Astrocyte (in vitro differentiated cells and primary cell): ENCODE data around the gene CSNK1A1L. TPM values are rescaled to one million over a fixed set of nuclear protein-coding genes. Genes with fewer than 3 reads are reported as not detected.
A peak's percentile ranks its signal among the peaks of the same experiment; 100 is the strongest.

Experiments
- DNase-seq: peaks from one replicate; pipeline ENCODE4 v3.0.0-alpha.2; 2010; ENCODE audit warnings: low read depth
- FAIRE-seq: peaks from 2 replicates; lab custom pipeline; 2011; peaks lifted over from hg19 to GRCh38; lab: Jason Lieb, UNC
- H2AFZ ChIP-seq: 2 replicates; pipeline ENCODE4 v1.6.0; 2012; ENCODE audit warnings: low read depth, low read length, inconsistent platforms
- H3K27ac ChIP-seq: 2 replicates; pipeline ENCODE4 v1.5.1; 2011; ENCODE audit warnings: low read depth, low read length, inconsistent platforms
- H3K27me3 ChIP-seq: 2 replicates; pipeline ENCODE4 v1.6.0; 2011; ENCODE audit warnings: low read length, inconsistent platforms; ENCODE audit not compliant: insufficient read depth
- H3K36me3 ChIP-seq: 2 replicates; pipeline ENCODE4 v1.5.1; 2011; ENCODE audit warnings: low read length, inconsistent platforms; ENCODE audit not compliant: insufficient read depth
- H3K4me1 ChIP-seq: 2 replicates; pipeline ENCODE4 v1.5.1; 2011; ENCODE audit warnings: low read length, inconsistent platforms; ENCODE audit not compliant: insufficient read depth
- H3K4me2 ChIP-seq: 2 replicates; pipeline ENCODE4 v1.6.0; 2012; ENCODE audit warnings: low read length, inconsistent platforms
- H3K4me3 ChIP-seq: 2 replicates; pipeline ENCODE4 v1.5.1; 2011; ENCODE audit warnings: low read depth, mild to moderate bottlenecking, low read length, inconsistent platforms; ENCODE audit not compliant: insufficient read depth
- H3K79me2 ChIP-seq: 2 replicates; pipeline ENCODE4 v1.6.0; 2012; ENCODE audit warnings: mild to moderate bottlenecking, low read length, inconsistent platforms; ENCODE audit not compliant: insufficient read depth
- H3K9ac ChIP-seq: 2 replicates; pipeline ENCODE4 v1.6.0; 2012; ENCODE audit warnings: mild to moderate bottlenecking, low read length, inconsistent platforms
- H3K9me3 ChIP-seq: 2 replicates; pipeline ENCODE4 v1.5.1; 2012; ENCODE audit warnings: low read depth, mild to moderate bottlenecking, low read length, inconsistent platforms; ENCODE audit not compliant: insufficient read depth
- H4K20me1 ChIP-seq: 2 replicates; pipeline ENCODE4 v1.6.0; 2012; ENCODE audit warnings: low read length, inconsistent platforms; ENCODE audit not compliant: insufficient read depth
- H3K27ac Mint-ChIP-seq: one replicate; pipeline ENCODE4 v1.8.0; 2021; ENCODE audit warnings: mild to moderate bottlenecking, mixed read lengths; ENCODE audit not compliant: unreplicated experiment
- H3K27me3 Mint-ChIP-seq: one replicate; pipeline ENCODE4 v1.8.0; 2021; ENCODE audit warnings: low read depth, mixed read lengths; ENCODE audit not compliant: unreplicated experiment
- H3K36me3 Mint-ChIP-seq: one replicate; pipeline ENCODE4 v1.8.0; 2021; ENCODE audit warnings: low read depth, mixed read lengths; ENCODE audit not compliant: unreplicated experiment
- H3K4me1 Mint-ChIP-seq: one replicate; pipeline ENCODE4 v1.8.0; 2021; ENCODE audit warnings: low read depth, mixed read lengths; ENCODE audit not compliant: unreplicated experiment
- H3K4me3 Mint-ChIP-seq: one replicate; pipeline ENCODE4 v1.8.0; 2021; ENCODE audit warnings: mild to moderate bottlenecking, moderate library complexity, mixed read lengths; ENCODE audit not compliant: unreplicated experiment
- H3K9me3 Mint-ChIP-seq: one replicate; pipeline ENCODE4 v1.8.0; 2021; ENCODE audit warnings: mild to moderate bottlenecking, mixed read lengths; ENCODE audit not compliant: unreplicated experiment
- CTCF ChIP-seq: IDR thresholded peaks from 2 replicates; pipeline ENCODE4 v1.5.1; 2011; ENCODE audit warnings: low read depth, mild to moderate bottlenecking, inconsistent platforms, low read length, moderate library complexity; ENCODE audit not compliant: insufficient read depth
- EZH2 ChIP-seq: IDR thresholded peaks from 2 replicates; pipeline ENCODE4 v1.6.1; 2012; ENCODE audit warnings: mild to moderate bottlenecking, low read length, inconsistent platforms; ENCODE audit not compliant: insufficient read depth
- total RNA-seq: library from RNA; stranded (reverse); gene quantifications from 2 replicates; pipeline ENCODE4 v1.2.1, GENCODE V29; 2021

CSNK1A1L gene
- total RNA-seq, 1 donor from 2014 or later, result not detected

GRCh38 chr13:37134411-37135041 lies 29.1 kb upstream of the CSNK1A1L start:
- no peaks in the 10 kb centered on the region for H3K36me3 Mint-ChIP-seq
- Histone ChIP-seq H3K36me3 (no peaks in the 10 kb centered on the region), H3K79me2 (no peaks in the 10 kb centered on the region), H3K9me3 (no peaks in the 10 kb centered on the region), H3K9ac (peak overlapping the region; percentile 77), H3K4me1 (peaks cover 15% of the 10 kb centered on the region), H3K4me2 (peak overlapping the region; percentile 53), H4K20me1 (no peaks in the 10 kb centered on the region), H2AFZ (no peak overlapping the region), H3K4me3 (no peak overlapping the region), H3K27ac (peak overlapping the region; percentile 88), H3K27me3 (no peaks in the 10 kb centered on the region)
- DNase-seq (peak; percentile 96), FAIRE-seq (peak; percentile 91)
- no peak for TF ChIP-seq CTCF
- no peak for TF ChIP-seq EZH2
- H3K9me3 Mint-ChIP-seq, result peaks cover 7% of the 10 kb centered on the region
- H3K4me1 Mint-ChIP-seq, result peaks cover 34% of the 10 kb centered on the region
- H3K27ac Mint-ChIP-seq, result peak overlapping the region; percentile 60
- peak overlapping the region; percentile 5 for H3K4me3 Mint-ChIP-seq
- no peaks in the 10 kb centered on the region for H3K27me3 Mint-ChIP-seq

GRCh38 chr13:37132211-37132610 lies 26.7 kb upstream of the CSNK1A1L start:
- TF ChIP-seq EZH2 (no peak), CTCF (no peak)
- peak; percentile 13 for FAIRE-seq

GRCh38 chr13:37131092-37131491 lies 25.6 kb upstream of the CSNK1A1L start:
- H3K4me1 ChIP-seq, result peaks cover 28% of the 10 kb centered on the region
- FAIRE-seq (no peak), DNase-seq (no peak)
- no peaks in the 10 kb centered on the region for H3K79me2 ChIP-seq
- no peaks in the 10 kb centered on the region for H3K27me3 ChIP-seq
- Mint-ChIP-seq H3K4me1 (peaks cover 46% of the 10 kb centered on the region), H3K4me3 (no peak overlapping the region), H3K27ac (no peak overlapping the region), H3K36me3 (no peaks in the 10 kb centered on the region), H3K9me3 (peaks cover 6% of the 10 kb centered on the region), H3K27me3 (no peaks in the 10 kb centered on the region)
- no peak overlapping the region for H3K27ac ChIP-seq
- H3K9me3 ChIP-seq, result no peaks in the 10 kb centered on the region
- H3K9ac ChIP-seq, result no peak overlapping the region
- H3K4me3 ChIP-seq, result no peak overlapping the region
- no peak overlapping the region for H3K4me2 ChIP-seq
- no peaks in the 10 kb centered on the region for H3K36me3 ChIP-seq
- no peak overlapping the region for H2AFZ ChIP-seq
- no peak for TF ChIP-seq EZH2
- no peak for TF ChIP-seq CTCF
- H4K20me1 ChIP-seq, result no peaks in the 10 kb centered on the region

More at GRCh38 chr13:37132211-37132610, 26.7 kb upstream of the CSNK1A1L start:
- no peaks in the 10 kb centered on the region for H3K79me2 ChIP-seq
- Mint-ChIP-seq H3K27ac (peak overlapping the region; percentile 41), H3K4me3 (no peak overlapping the region), H3K9me3 (peaks cover 6% of the 10 kb centered on the region), H3K36me3 (no peaks in the 10 kb centered on the region), H3K4me1 (peaks cover 43% of the 10 kb centered on the region), H3K27me3 (no peaks in the 10 kb centered on the region)
- no peaks in the 10 kb centered on the region for H4K20me1 ChIP-seq
- no peaks in the 10 kb centered on the region for H3K27me3 ChIP-seq
- H3K36me3 ChIP-seq, result no peaks in the 10 kb centered on the region
- no peaks in the 10 kb centered on the region for H3K9me3 ChIP-seq
- no peak overlapping the region for H3K4me3 ChIP-seq
- no peak overlapping the region for H3K9ac ChIP-seq
- H3K4me1 ChIP-seq, result peaks cover 24% of the 10 kb centered on the region
- H2AFZ ChIP-seq, result no peak overlapping the region
- peak; percentile 63 for DNase-seq
- H3K27ac ChIP-seq, result peak overlapping the region; percentile 29
- no peak overlapping the region for H3K4me2 ChIP-seq
